Measurements from ENCODE around the gene SUMF1.
A peak's percentile ranks its signal among the peaks of the same experiment; 100 is the strongest.

SUMF1 gene

GRCh38 chr3:4387210-4388204, 79.6 kb downstream of the SUMF1 start:
- no peak for DNase-seq (ENCODE audit: low read depth in 2 of 2)

GRCh38 chr3:4385201-4385600, 81.9 kb downstream of the SUMF1 start:
- no peak for DNase-seq (ENCODE audit: low read depth in 2 of 2)

- DNase-seq (ENCODE audit: low read depth in 2 of 2), result no peak
These were observed 87.1 kb downstream of the SUMF1 start for GRCh38 chr3:4380013-4380412.

- no peak for DNase-seq (ENCODE audit: low read depth in 2 of 2)
These were observed 90.6 kb downstream of the SUMF1 start for GRCh38 chr3:4376499-4376898.

GRCh38 chr3:4375911-4376310, 91.2 kb downstream of the SUMF1 start:
- DNase-seq (ENCODE audit: low read depth in 2 of 2), result no peak

- no peak for DNase-seq (ENCODE audit: low read depth in 2 of 2)
These were observed 93.4 kb downstream of the SUMF1 start for GRCh38 chr3:4373669-4374068.

- DNase-seq (ENCODE audit: low read depth in 2 of 2), result no peak
These were observed 104.5 kb downstream of the SUMF1 start for GRCh38 chr3:4362523-4362922.

- DNase-seq (ENCODE audit: low read depth in 2 of 2), result no peak
These were observed 106.3 kb downstream of the SUMF1 start for GRCh38 chr3:4360817-4361216.

- no peak for DNase-seq (ENCODE audit: low read depth in 2 of 2)
These were observed 107.1 kb downstream of the SUMF1 start for GRCh38 chr3:4359805-4360502.

- DNase-seq (ENCODE audit: low read depth in 2 of 2), result no peak
These were observed 108.8 kb downstream of the SUMF1 start for GRCh38 chr3:4358273-4358672.

- no peak for DNase-seq (ENCODE audit: low read depth in 2 of 2)
These were observed 110.3 kb downstream of the SUMF1 start for GRCh38 chr3:4356546-4357410.

- no peak for DNase-seq (ENCODE audit: low read depth in 2 of 2)
These were observed 110.9 kb downstream of the SUMF1 start for GRCh38 chr3:4356220-4356540.

- no peak for DNase-seq (ENCODE audit: low read depth in 2 of 2)
These were observed 111.5 kb downstream of the SUMF1 start for GRCh38 chr3:4355401-4356219.

GRCh38 chr3:4351872-4352271, 115.2 kb downstream of the SUMF1 start:
- DNase-seq (ENCODE audit: low read depth in 2 of 2), result no peak

- DNase-seq (ENCODE audit: low read depth in 2 of 2), result peak; percentile 12 to 20
These were observed 115.8 kb downstream of the SUMF1 start for GRCh38 chr3:4351164-4351855.

GRCh38 chr3:4350789-4351163, 116.3 kb downstream of the SUMF1 start:
- peak; percentile 7 to 22 for DNase-seq (ENCODE audit: low read depth in 2 of 2)

- DNase-seq (ENCODE audit: low read depth in 2 of 2), result no peak
These were observed 123.8 kb downstream of the SUMF1 start for GRCh38 chr3:4343258-4343657.

- DNase-seq (ENCODE audit: low read depth in 2 of 2), result no peak
These were observed 125.8 kb downstream of the SUMF1 start for GRCh38 chr3:4341336-4341675.

GRCh38 chr3:4340411-4341335, 126.4 kb downstream of the SUMF1 start:
- DNase-seq (ENCODE audit: low read depth in 2 of 2), result no peak

- DNase-seq (ENCODE audit: low read depth in 2 of 2), result no peak
These were observed 127.0 kb downstream of the SUMF1 start for GRCh38 chr3:4340077-4340410.

Data from stimulated activated CD4-positive, alpha-beta T cell treated with anti-CD3 and anti-CD28 coated beads, Interleukin-12 subunit alpha, Interleukin-12 subunit beta, amount 100 ng/mL, for 24 hours (primary cell).